Body of pancreas (tissue), 4 donors: ENCODE results near the gene NTN4.
"Not testable (repeated sequence)": the region's sequence is repeated elsewhere in the genome, so short reads cannot be mapped to it uniquely, and the experiment has no call there.

Experiments used
- CTCF ChIP-seq, 7 experiments: fragments of 450-650 bp in 4 of 7; fragments of 200-600 bp in 3 of 7; sonication (generic) in 3 of 7; IDR thresholded peaks; one replicate each; pipeline ENCODE4 v1.5.1; 2016 to 2019; ENCODE audit warnings: antibody characterized with exemption in 7 of 7
- POLR2A ChIP-seq, 3 donors: fragments of 450-650 bp; IDR thresholded peaks; one replicate each; pipeline ENCODE4 v1.6.1; 2016; ENCODE audit warnings: antibody characterized with exemption in 3 of 3, mild to moderate bottlenecking in 2 of 3

- not testable (repeated sequence) for TF ChIP-seq CTCF, POLR2A (IDR thresholded peaks at IDR 0.05)
Measured at GRCh38 chr12:95746062-95746461, 44.5 kb downstream of the NTN4 start.
